Retinal pigment epithelial cell (primary cell): ENCODE data around the gene ARHGAP10.

Experiments used
- DNase-seq: peaks from one replicate; pipeline ENCODE4 v3.0.0-alpha.2; 2010; ENCODE audit warnings: low read depth
- H3K4me3 ChIP-seq: 2 replicates; pipeline ENCODE4 v1.5.1; 2011; ENCODE audit warnings: mild to moderate bottlenecking, low read length, control low read depth, moderate library complexity
- CTCF ChIP-seq: conservative IDR thresholded peaks from 2 replicates; pipeline ENCODE4 v1.5.1; 2011; ENCODE audit warnings: low read depth, low read length, control low read depth, inconsistent platforms

ARHGAP10 gene

GRCh38 chr4:147730333-147730732 is 1.6 kb upstream of the ARHGAP10 start:
- DNase-seq, result no peak
- no peak overlapping the region for H3K4me3 ChIP-seq
- peak; percentile 18 for TF ChIP-seq CTCF

GRCh38 chr4:147732518-147733235 is 789 bp downstream of the ARHGAP10 start:
- no peak for DNase-seq
- peak; percentile 1 for TF ChIP-seq CTCF
- peak overlapping the region; percentile 89 for H3K4me3 ChIP-seq

GRCh38 chr4:147733716-147734344 is 1.9 kb downstream of the ARHGAP10 start:
- peak overlapping the region; percentile 89 for H3K4me3 ChIP-seq
- no peak for TF ChIP-seq CTCF
- no peak for DNase-seq

DNA sequence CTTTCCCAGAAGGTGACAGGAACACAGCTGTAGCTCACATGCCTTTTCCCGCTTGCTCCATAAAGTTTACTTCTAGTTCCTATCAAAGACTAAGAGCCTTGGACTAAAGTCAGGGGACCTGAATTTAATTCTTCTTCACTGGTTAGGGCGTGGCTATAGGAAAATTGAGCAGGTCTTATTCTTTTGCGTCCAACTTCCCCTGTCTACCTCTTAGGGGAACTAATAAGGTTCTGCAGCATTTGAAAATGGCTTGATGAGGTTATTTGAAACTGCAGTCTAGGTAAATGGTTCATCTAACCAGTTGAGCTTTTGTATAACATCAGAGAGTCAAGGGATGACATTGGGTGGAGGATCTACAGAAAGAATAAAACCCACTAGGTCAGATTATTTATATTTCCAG is 2.6 kb downstream of the ARHGAP10 start:
- DNase-seq, result no peak
- peak overlapping the region; percentile 5 for H3K4me3 ChIP-seq
- no peak for TF ChIP-seq CTCF

DNA sequence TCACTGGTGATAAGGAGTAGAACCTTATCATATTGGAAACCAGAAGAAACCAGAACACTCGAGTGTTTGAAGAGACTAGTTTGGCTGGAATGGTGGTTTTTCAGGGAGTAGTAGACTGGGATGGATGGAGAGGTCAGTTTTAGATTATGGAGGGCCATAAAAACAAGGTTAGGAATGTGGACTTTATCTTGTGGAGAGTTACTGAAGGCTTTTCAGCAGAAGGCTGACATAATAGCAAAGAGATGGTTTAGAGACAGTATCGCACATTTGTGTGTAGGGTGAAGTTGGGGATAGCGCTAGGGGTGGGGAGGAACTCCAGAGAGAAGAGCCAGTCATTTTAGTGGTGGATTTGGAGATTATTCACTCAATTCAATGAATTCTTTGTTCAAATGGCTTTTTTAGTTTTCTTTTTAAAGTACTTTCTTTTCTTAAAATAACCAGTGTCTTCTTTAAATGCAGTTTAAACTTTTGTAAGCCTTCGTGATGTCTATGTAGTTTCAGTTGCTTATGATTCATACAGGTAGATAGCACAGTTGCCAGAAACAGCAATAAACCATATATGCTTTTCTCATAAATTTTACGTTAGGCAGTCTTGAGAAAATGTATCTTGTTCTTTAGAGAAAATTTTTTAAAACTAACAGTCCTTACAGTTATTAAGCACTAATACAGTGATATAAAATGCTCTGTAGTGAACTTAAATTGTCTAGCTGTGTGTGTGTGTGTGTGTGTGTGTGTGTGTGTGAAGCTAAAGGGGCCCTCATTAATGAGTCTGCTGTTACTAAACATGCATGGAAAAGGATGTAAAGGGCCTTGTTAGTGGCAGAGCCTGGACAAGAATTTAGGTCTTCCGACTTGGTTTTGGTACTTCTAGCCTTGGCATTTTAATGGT is 3.8 kb downstream of the ARHGAP10 start:
- H3K4me3 ChIP-seq, result no peak overlapping the region
- no peak for DNase-seq
- no peak for TF ChIP-seq CTCF

DNA sequence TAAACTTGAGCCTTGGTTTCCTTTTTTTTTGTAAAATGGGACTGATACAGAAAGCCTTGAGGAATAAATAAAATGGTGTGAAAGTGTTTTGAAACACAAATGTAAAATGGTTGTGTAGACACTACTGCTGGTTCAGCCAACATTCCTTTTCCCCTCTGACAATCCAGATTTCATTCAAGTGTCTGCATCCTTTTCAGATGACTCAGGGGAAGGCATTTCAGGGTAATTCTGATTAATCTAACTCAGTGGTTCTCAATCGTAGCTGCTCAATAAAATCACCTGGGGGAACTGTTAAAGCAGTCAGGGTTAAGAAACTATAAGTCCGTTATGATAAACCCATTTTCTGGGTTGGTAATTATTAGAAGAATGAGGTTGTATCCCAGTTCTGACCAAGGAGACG is 4.6 kb downstream of the ARHGAP10 start:
- no peak overlapping the region for H3K4me3 ChIP-seq
- DNase-seq, result no peak
- TF ChIP-seq CTCF, result no peak
